Measurements from ENCODE around the gene HOXD8.

- TF ChIP-seq CTCF (IDR thresholded peaks at IDR 0.05; ENCODE audit: insufficient read depth, low read length, poor library complexity, severe bottlenecking) = no peak
- no peak for TF ChIP-seq EZH2phosphoT487 (conservative IDR thresholded peaks at IDR 0.05; ENCODE audit: low read length)
Measured at GRCh38 chr2:176101842-176102241, 27.7 kb upstream of the HOXD8 start.
